Stimulated activated CD4-positive, alpha-beta T cell treated with anti-CD3 and anti-CD28 coated beads, Interleukin-15, amount 100 ng/mL, for 1 hour (primary cell): ENCODE data around the gene STK11.

Source experiments
- DNase-seq, 2 donors: peaks; one replicate each; pipeline ENCODE4 v3.0.0-alpha.2; 2020; ENCODE audit warnings: low read depth in 1 of 2, low spot score in 1 of 2

Gene STK11

DNA sequence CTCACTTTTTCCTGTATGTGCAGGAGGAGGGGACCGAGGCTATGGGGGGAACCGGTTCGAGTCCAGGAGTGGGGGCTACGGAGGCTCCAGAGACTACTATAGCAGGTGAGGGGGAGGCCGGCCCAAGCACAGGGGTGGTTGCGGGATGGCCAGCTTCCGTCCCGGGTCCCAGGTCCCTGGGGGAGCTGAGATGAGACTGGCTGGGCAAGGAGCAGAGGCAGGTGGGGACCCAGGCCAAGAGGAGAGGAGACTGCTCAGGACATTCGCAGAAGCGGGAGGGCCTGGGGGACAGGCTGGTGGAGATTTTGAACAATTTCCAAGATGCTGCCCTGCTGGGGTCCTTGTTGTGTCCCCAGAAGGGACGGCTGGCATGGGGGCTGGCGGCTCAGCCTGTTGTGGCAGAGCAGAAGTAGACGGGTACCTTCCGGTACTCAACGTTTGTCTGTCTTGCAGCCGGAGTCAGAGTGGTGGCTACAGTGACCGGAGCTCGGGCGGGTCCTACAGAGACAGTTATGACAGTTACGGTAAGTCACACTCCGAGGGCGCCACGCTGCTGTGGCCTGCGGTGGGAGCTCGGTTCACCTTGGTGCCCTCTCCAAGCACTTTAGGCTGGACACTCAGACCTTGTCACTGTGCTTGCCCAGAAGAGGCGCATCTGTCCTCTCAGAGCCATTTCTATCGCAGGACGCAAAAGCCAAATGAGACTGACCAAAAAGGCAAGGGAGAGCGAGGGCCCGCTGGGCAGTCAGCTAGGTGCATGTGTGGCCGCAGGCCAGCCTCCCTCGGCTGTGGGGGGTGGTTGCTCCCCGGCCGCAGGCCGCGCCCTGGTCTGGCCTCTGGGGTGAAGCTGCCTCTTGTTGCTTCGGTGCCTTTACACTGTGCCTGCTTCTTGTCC lies 66.2 kb downstream of the STK11 start:
- DNase-seq = no peak

DNA sequence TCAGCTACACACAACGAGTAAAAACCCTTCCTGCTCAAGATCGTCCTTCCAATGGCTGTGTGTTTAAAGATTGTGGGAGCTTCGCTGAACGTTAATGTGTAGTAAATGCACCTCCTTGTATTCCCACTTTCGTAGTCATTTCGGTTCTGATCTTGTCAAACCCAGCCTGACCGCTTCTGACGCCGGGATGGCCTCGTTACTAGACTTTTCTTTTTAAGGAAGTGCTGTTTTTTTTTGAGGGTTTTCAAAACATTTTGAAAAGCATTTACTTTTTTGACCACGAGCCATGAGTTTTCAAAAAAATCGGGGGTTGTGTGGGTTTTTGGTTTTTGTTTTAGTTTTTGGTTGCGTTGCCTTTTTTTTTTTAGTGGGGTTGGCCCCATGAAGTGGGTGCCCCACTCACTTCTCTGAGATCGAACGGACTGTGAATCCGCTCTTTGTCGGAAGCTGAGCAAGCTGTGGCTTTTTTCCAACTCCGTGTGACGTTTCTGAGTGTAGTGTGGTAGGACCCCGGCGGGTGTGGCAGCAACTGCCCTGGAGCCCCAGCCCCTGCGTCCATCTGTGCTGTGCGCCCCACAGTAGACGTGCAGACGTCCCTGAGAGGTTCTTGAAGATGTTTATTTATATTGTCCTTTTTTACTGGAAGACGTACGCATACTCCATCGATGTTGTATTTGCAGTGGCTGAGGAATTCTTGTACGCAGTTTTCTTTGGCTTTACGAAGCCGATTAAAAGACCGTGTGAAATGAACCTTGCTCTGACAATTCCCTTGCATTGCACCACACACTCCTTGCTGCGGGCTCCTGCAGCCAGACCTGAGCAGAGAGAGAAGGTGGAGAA lies 67.1 kb downstream of the STK11 start:
- no peak for DNase-seq

DNA sequence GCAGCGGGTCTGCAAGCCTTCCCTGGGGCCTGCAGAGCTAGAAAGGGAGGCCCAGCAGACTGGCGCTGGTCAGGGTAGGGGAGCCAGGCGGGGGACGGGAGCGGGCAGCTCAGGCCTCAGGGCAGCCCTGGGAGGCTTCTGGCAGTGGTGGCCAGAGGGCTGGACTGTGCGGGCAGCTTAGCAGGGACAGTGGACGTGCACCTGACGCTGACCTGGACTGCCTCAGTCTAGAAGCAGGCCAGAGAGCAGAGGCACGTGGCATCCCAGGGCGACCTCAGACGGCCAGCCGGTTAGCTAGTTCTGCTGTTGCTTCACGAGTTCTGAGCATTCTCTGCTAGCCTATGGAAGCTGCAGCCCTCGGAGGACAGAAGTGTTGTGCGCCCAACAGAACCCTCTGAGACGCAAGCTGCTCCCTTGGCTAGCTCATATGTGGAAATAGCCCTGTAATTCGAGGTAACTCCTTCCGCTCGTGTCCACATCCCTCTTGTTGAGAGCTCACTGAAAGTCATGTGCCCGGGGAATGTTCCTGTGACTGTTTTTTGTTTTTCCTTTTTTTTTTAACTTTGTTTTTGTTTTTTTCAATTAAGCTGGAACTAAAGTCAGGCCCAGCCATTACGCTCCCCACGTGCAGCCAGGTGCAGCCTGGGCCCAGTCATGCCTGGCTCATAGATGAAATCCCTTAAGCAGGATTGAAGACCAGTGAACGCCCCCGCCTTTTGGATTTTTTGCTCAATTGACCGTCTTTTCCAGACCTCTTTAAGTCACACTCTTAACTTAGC lies 67.9 kb downstream of the STK11 start:
- no peak for DNase-seq

DNA sequence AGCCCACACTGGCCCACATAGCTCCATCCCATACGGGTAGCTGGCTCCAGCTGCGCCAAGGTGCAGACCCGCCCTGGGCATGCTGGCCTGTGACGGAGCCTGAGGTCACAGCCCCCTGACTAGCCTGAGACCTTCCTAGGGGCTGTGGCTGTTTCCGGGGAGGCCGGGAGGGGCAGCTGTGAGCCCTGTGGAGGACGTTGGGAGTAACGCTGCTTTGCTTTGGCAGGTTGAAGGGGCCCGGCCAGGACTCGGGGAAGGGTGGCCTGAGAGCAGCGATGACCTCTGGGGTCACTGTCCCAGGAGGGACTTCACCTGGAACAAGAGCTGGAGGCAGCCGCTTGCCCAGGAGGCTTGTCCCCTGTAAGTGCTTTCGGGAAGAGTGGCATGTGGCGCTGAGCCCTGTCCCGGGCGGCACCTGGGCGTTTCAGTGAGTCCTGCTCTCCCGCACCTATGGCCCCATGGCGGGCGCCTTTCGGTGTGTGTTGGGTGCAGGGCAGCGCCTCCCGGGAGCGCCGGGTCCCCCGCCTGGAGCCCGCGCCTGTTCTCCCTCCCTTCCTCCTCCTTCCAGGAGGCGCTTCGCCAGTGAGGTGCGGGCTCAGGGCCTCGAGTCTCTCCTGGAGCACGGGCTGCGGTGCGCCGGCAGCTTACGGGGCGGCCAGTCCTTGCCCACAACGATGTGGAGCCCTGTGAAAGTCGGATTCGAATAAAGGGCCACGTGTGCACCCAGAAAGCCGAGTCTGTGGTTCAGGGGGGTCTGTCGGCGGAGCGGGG lies 68.7 kb downstream of the STK11 start:
- no peak for DNase-seq

DNA sequence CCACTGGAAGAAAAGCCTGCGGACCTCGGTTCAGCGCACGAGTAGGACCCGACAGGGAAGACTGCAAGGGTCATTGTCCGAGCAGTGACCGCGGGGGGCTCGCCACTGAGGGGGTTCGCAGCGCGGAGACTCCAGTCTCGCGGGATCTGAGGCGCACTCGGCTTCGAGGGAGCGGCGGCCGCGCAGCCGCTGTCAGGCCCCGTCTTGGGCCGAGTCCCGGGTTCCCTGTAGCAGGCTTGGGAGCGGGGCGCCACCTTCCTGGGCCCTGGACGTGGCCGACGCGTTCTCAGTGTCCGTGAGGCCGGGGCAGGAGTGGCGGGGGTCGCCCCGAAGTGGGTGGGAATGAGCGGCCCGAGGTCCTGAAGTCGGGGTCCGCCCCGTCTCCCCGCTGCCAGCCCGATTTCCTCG lies 69.3 kb downstream of the STK11 start:
- no peak for DNase-seq

DNA sequence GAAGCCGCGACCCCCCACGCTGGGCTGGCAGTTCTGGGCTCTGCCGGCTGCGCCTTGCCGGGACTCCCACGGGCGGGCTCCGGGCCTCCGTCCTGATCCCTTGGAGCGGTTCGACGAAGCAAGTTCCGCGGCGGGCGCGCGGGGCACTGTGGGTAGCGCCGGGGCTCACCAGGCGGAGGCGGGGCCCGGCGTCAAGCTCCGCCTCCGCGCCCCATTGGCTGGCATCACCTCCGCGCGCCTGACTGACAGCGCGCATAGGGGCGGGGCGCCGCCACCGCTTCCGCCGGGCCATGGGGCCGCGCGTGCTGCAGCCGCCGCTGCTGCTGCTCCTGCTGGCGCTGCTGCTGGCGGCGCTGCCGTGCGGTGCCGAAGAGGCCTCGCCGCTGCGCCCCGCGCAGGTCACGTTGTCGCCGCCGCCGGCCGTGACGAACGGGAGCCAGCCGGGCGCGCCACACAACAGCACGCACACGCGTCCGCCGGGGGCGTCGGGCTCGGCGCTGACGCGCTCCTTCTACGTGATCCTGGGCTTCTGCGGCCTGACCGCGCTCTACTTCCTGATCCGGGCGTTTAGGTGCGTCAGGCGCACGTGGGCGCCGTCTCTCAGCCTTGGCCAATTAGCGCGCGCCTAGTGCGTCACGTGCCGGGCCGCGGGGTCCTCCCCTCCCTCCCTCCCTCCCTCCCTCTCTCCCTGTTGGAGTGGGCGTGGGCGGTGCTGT lies 69.8 kb downstream of the STK11 start, which contains the start of gene FAM174C:
FAM174C (plus strand) TSS at position 271 of the 716 bp plus-strand sequence; CDS start at position 291, 20 bp downstream.
- peak; percentile 87 to 94 for DNase-seq

DNA sequence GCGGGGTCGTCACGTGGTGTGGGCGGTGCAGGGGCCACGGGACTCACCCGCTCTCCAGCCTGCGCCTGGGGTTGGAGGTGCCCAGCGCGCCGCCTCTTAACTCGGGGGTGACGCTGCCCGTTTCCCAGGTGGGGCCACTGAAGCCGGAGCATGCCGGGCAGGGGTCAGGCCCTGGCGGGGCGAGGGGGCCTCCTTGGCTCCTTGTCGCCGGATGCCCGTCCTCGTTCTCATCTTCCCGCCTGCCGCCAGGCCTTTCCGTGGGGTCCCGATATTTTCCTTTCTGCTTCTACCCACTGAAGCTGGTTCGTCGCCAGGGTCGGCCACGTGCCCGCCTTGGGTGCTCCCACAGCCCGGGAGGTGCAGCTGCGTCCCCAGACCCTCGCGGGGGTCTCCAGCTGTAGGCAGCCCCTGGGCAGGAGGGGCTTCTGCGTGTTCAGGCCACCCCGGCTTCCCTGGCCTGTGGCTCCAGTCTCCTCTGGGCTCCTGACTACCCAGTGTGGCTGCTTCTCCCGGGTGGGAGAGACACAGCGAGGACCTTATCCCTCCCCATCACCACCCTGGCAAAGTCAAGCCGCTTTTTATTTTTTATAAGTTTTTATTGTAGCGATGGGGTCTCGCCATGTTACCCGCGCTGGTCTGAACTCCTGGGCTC lies 70.5 kb downstream of the STK11 start:
- no peak for DNase-seq

DNA sequence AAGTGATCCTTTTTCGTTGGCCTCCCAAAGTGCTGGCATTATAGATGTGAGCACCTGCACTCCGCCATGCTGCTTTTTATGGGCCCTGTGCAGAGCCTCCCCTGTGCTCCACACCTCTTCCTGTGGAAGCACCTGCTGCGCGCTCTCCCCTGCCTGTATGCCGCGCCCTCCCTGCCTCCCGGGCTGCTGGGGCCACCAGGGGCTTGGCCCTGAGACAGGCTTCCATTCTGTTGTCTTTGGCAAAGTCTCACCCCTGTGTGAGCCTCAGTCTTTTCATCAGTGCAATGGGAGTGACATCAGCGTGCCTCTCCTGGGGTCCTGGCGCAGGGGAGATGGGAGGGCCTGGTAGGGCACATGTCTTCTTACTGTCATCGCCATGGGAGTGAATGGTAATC lies 71.0 kb downstream of the STK11 start:
- no peak for DNase-seq

DNA sequence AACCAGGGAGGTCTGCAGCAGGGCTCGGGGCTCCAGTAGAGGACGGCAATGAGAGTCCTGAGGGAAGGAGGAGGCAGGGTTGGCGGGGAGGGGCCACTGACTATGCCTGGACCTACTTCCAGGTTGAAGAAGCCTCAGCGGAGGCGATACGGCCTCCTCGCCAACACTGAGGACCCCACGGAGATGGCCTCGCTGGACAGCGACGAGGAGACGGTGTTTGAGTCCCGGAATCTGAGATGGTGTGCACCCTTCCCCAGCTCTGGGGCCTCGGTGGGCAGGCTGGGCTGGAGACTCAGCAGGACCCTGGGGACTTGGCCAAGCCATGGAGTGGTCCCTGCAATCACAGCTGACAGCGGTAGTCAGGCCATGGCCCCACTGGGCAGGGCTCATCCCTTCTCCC lies 71.5 kb downstream of the STK11 start:
- no peak for DNase-seq
